Retinal pigment epithelial cell (primary cell): ENCODE data around the gene TDRD1.

ENCODE experiments used
- DNase-seq: peaks from one replicate; pipeline ENCODE4 v3.0.0-alpha.2; 2010; ENCODE audit warnings: low read depth
- H3K4me3 ChIP-seq: 2 replicates; pipeline ENCODE4 v1.5.1; 2011; ENCODE audit warnings: mild to moderate bottlenecking, low read length, control low read depth, moderate library complexity
- TF ChIP-seq, protein P1 (sequence below): conservative IDR thresholded peaks from 2 replicates; pipeline ENCODE4 v1.5.1; 2011; ENCODE audit warnings: low read depth, low read length, control low read depth, inconsistent platforms

The TDRD1 gene

DNA sequence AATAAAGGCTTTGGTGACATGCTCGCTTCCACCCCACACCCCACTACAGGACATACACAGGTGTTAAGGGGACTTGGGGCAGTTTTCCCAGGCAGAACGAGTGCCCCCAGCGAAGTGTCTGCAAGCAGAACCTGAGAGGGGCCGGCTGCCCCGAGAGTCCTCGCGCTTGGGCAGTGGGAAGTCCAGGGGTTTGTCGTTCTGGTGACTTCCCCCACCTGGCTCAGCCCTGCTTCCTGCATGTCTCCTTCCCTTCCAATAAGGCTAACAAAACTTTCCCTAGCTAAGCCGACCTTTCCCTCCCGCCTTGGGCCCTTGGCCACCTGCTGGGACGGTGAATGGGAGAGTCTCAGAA, 60.8 kb downstream of the TDRD1 start:
- TF ChIP-seq, protein P1, sequence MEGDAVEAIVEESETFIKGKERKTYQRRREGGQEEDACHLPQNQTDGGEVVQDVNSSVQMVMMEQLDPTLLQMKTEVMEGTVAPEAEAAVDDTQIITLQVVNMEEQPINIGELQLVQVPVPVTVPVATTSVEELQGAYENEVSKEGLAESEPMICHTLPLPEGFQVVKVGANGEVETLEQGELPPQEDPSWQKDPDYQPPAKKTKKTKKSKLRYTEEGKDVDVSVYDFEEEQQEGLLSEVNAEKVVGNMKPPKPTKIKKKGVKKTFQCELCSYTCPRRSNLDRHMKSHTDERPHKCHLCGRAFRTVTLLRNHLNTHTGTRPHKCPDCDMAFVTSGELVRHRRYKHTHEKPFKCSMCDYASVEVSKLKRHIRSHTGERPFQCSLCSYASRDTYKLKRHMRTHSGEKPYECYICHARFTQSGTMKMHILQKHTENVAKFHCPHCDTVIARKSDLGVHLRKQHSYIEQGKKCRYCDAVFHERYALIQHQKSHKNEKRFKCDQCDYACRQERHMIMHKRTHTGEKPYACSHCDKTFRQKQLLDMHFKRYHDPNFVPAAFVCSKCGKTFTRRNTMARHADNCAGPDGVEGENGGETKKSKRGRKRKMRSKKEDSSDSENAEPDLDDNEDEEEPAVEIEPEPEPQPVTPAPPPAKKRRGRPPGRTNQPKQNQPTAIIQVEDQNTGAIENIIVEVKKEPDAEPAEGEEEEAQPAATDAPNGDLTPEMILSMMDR = no peak
- no peak overlapping the region for H3K4me3 ChIP-seq

DNA sequence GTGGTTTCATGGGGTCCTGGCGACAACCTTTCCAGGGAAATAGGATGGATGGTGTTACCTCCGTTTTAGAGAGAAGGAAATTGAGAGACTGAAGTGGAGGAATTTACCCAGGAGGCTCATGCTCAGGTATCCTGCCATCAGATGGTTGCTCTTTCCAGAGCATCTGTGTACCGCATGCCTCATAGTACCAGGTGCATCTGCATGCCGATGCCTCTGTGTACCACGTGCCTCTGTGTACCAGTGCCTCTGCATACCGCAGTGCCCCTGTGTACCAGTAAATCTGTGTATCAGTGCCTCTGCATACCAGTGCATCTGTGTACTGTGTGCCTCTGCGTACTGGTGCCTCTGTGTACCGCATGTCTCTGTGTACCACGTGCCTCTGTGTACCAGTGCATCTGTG, 63.1 kb downstream of the TDRD1 start:
- no peak overlapping the region for H3K4me3 ChIP-seq
- no peak for DNase-seq
- TF ChIP-seq, protein P1 = no peak

More for the DNA sequence above, 60.8 kb downstream of the TDRD1 start:
- no peak for DNase-seq

GRCh38 chr10:114243661-114244060, 64.5 kb downstream of the TDRD1 start:
- TF ChIP-seq, protein P1 = no peak
- no peak overlapping the region for H3K4me3 ChIP-seq
- no peak for DNase-seq

DNA sequence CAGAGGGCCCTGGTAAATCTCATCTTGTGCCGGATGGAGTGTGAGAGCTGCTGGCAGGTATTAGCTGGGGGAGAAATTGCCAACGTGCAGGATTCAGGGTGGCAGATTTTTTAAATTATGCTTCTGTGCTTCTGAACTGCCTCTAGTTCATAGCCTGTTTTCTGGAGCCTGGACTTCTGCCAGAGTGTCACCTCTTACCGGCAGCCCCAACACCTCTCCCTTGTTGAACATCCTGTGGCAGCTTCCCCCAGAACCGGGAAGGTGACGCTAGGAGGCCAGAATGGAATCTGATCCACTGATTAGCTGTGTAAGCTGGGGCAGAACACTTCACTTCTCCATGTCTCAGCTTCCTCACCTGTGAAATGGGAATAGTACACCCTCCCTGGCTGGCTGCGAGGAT, 65.0 kb downstream of the TDRD1 start:
- TF ChIP-seq, protein P1 = no peak
- no peak for DNase-seq
- no peak overlapping the region for H3K4me3 ChIP-seq

DNA sequence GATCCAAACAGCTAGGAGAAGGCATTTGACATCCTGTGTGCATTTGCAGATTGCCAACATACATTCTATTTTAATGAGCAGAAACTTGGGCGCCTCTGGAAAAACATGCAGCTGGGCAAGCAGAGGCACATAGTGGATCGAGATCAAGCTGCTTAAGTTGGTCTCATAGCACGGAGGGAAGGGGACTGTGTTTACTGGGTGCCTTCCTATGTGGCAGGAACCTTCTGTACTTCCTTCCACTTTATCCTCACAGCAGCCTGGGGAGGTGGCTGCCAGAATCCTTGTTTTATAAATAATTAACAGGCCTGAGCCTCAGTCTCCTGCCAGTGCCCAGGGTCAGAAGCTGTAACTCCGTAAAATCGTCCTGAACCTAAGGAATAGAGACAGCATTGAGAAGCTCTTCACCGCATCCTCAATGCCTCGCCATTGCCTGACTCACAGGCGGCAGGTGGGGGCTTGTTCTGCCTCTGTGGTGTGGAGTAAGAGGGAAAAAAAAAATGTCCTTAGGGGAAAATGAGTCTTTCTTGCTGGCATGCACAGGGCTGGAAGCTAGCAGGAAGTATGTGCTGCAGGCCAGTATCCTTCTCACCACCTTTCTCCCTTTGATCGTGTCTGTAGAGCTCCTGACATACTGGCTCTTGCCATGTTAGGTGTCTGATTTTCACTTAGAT, 66.1 kb downstream of the TDRD1 start:
- TF ChIP-seq, protein P1 = no peak
- no peak overlapping the region for H3K4me3 ChIP-seq
- DNase-seq = no peak

DNA sequence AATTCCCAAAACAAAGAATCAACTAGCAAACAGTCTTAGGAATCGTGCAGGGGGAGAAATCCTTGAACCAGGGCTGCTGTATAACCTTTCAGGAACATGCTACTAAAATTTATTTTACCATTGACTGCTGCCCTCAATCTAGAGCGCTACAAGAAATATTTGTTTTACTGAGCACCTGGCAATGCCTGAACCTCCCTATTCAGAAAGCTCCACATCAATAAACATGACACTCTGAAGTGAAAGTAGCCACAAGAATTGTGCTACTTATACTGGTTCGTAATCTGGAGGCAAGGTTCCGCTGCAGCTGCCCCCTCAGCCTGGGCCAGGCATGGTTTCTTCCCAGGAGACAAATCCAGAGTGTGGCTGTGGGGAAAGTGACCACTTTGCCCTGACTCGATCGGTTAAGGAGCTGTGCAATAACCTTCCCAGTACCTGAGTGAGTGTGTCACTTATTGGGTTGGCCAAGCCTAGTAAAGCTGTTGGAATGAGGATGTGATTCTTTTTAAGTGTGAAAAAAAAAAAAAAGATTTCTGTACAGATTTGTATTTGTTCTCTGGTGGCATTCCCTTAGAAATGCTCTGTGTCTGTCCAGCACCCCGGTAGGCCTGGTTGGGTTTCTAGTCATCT, 67.6 kb downstream of the TDRD1 start:
- no peak for DNase-seq
- TF ChIP-seq, protein P1 = no peak
- H3K4me3 ChIP-seq = no peak overlapping the region

DNA sequence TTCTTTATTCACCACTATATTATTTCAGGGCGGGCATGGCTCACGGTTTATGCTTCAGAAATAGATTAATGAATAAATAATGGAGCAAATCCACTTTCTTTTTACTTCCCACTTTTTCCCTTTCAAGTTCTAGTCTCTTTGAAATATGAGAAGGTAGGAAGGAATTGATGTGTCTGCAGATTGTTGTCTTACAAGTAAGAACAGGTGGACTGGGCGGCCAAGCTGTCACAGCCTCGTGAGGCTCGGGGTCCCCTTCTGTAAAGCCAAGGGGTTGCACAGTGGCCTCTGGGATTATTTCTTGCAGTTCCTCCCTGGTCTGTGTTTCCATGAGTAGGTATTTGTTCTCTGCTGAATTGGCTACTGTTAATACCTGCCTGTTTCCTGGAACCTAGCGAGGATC, 71.1 kb downstream of the TDRD1 start:
- no peak for DNase-seq
- TF ChIP-seq, protein P1 = no peak
- no peak overlapping the region for H3K4me3 ChIP-seq
